Measurements from ENCODE around the gene MGLL.

MGLL gene

GRCh38 chr3:127774647-127775046, 47.7 kb downstream of the MGLL start:
- TF ChIP-seq ZFX (IDR thresholded peaks at IDR 0.05; ENCODE audit: borderline replicate concordance), result no peak
- no peak for TF ChIP-seq CTCF (IDR thresholded peaks at IDR 0.05)
- H3K27ac ChIP-seq, result no peak overlapping the region

- no peak overlapping the region for H3K27ac ChIP-seq
- no peak for TF ChIP-seq ZFX (IDR thresholded peaks at IDR 0.05; ENCODE audit: borderline replicate concordance)
- no peak for TF ChIP-seq CTCF (IDR thresholded peaks at IDR 0.05)
Measured at GRCh38 chr3:127773752-127774395, 48.4 kb downstream of the MGLL start.

- TF ChIP-seq ZFX (IDR thresholded peaks at IDR 0.05; ENCODE audit: borderline replicate concordance) (no peak), CTCF (IDR thresholded peaks at IDR 0.05) (no peak)
Measured at GRCh38 chr3:127772827-127773751, 49.2 kb downstream of the MGLL start.

GRCh38 chr3:127772273-127772672, 50.0 kb downstream of the MGLL start:
- no peak overlapping the region for H3K27ac ChIP-seq
- TF ChIP-seq ZFX (IDR thresholded peaks at IDR 0.05; ENCODE audit: borderline replicate concordance) (no peak), CTCF (IDR thresholded peaks at IDR 0.05) (no peak)

More at GRCh38 chr3:127772827-127773751, 49.2 kb downstream of the MGLL start:
- H3K27ac ChIP-seq, result no peak overlapping the region

GRCh38 chr3:127771746-127772145, 50.6 kb downstream of the MGLL start:
- H3K27ac ChIP-seq, result no peak overlapping the region
- TF ChIP-seq ZFX (IDR thresholded peaks at IDR 0.05; ENCODE audit: borderline replicate concordance) (no peak), CTCF (IDR thresholded peaks at IDR 0.05) (no peak)

- no peak overlapping the region for H3K27ac ChIP-seq
- TF ChIP-seq CTCF (IDR thresholded peaks at IDR 0.05) (no peak), ZFX (IDR thresholded peaks at IDR 0.05; ENCODE audit: borderline replicate concordance) (no peak)
Measured at GRCh38 chr3:127770671-127771355, 51.5 kb downstream of the MGLL start.

Measured in 22Rv1 (cell line).